T-cell (primary cell): Measurements from ENCODE around the gene ARL6. TPM values are rescaled to one million over a fixed set of nuclear protein-coding genes. Genes with fewer than 3 reads are reported as not detected.
A peak's percentile ranks its signal among the peaks of the same experiment; 100 is the strongest.

Experiments
- ATAC-seq, 4 experiments: fragments of 200-7000 bp in 3 of 4; fragments of 150-1000 bp in 1 of 4; cut with Tn5 transposase; replicated peaks in 1 of 4; 1 replicate in 3 of 4; 2 replicates in 1 of 4; pipeline ENCODE4 v1.10.0; 2021; ENCODE audit warnings: moderate library complexity in 3 of 4, mild to moderate bottlenecking in 2 of 4, moderate number of reproducible peaks in 1 of 4
- CTCF ChIA-PET, 2 donors: fragments of 300-600 bp; sonication (Branson Sonifier 250); formaldehyde crosslinking; loops; one replicate each; lab custom pipeline; 2022; ENCODE audit warnings: antibody characterized with exemption in 2 of 2; lab: Charles Lee
- POLR2A ChIA-PET, 2 donors: fragments of 300-600 bp; sonication (Branson Sonifier 250); formaldehyde crosslinking; loops; one replicate each; lab custom pipeline; 2022; ENCODE audit warnings: antibody characterized with exemption in 2 of 2; lab: Charles Lee
- DNase-seq, 35 experiments: peaks; one replicate each; pipeline versions ENCODE4 v3.0.0 to v3.0.0-alpha.2; 2013 to 2023
- H3K27ac ChIP-seq: one replicate; pipeline ENCODE4 v1.5.1; 2013; ENCODE audit warnings: low read length
- H3K27me3 ChIP-seq, 2 experiments: replicated peaks in 1 of 2; 1 replicate in 1 of 2; 2 replicates in 1 of 2; pipeline versions ENCODE4 v1.6.1 to v1.7.0; 2013; ENCODE audit warnings: low read length in 1 of 2, mixed read lengths in 1 of 2; ENCODE audit not compliant: control insufficient read depth in 2 of 2, insufficient read depth in 2 of 2; ENCODE audit errors: extremely low read depth in 1 of 2
- H3K36me3 ChIP-seq, 2 donors: 1 replicate in 1 of 2; 2 replicates in 1 of 2; pipeline versions ENCODE4 v1.6.1 to v1.7.0; 2013; ENCODE audit warnings: low read length in 1 of 2; ENCODE audit not compliant: control insufficient read depth in 2 of 2, insufficient read depth in 1 of 2; ENCODE audit errors: extremely low read depth in 1 of 2
- H3K4me1 ChIP-seq, 2 experiments: 1 replicate in 1 of 2; 2 replicates in 1 of 2; pipeline versions ENCODE4 v1.6.1 to v1.7.0; 2013; ENCODE audit warnings: low read length in 2 of 2, mixed read lengths in 1 of 2; ENCODE audit not compliant: insufficient read depth in 2 of 2, control insufficient read depth in 1 of 2; ENCODE audit errors: extremely low read depth in 1 of 2
- H3K4me3 ChIP-seq, 2 donors: 1 replicate in 1 of 2; 2 replicates in 1 of 2; pipeline versions ENCODE4 v1.5.1 to v1.7.0; 2013; ENCODE audit warnings: mild to moderate bottlenecking in 2 of 2, low read length in 1 of 2, moderate library complexity in 1 of 2; ENCODE audit not compliant: control insufficient read depth in 1 of 2; ENCODE audit errors: extremely low read depth in 1 of 2
- H3K9me3 ChIP-seq: 2 replicates; pipeline ENCODE4 v1.7.0; 2013
- H3K27ac Mint-ChIP-seq, 2 donors: one replicate each; pipeline ENCODE4 v1.8.0; 2020 to 2021; ENCODE audit warnings: mild to moderate bottlenecking in 2 of 2, mixed read lengths in 2 of 2
- H3K27me3 Mint-ChIP-seq, 2 donors: one replicate each; pipeline ENCODE4 v1.8.0; 2021 to 2022; ENCODE audit warnings: mixed read lengths in 2 of 2
- H3K36me3 Mint-ChIP-seq: one replicate; pipeline ENCODE4 v1.8.0; 2021; ENCODE audit warnings: mixed read lengths
- H3K4me1 Mint-ChIP-seq, 3 donors: one replicate each; pipeline ENCODE4 v1.8.0; 2020 to 2022; ENCODE audit warnings: mixed read lengths in 3 of 3, mild to moderate bottlenecking in 1 of 3
- H3K4me3 Mint-ChIP-seq, 3 donors: one replicate each; pipeline ENCODE4 v1.8.0; 2020 to 2022; ENCODE audit warnings: mild to moderate bottlenecking in 3 of 3, mixed read lengths in 3 of 3, moderate library complexity in 3 of 3
- H3K9me3 Mint-ChIP-seq, 3 donors: one replicate each; pipeline ENCODE4 v1.8.0; 2020 to 2022; ENCODE audit warnings: mixed read lengths in 3 of 3
- WGBS: methylation state at CpG from one replicate; pipeline ENCODE4 v1.1.5; 2013; ENCODE audit warnings: missing lambda C conversion rate; ENCODE audit not compliant: insufficient coverage; 5-methylcytosine and 5-hydroxymethylcytosine counted together
- total RNA-seq, 35 experiments: library from RNA in 6 of 35; stranded (reverse) in 6 of 35; fragments of 120-200 nt in 1 of 35; gene quantifications; one replicate each; pipeline versions ENCODE4 v1.2.1 to v1.2.4 and lab custom pipeline; 2013 to 2026

Gene ARL6
- total RNA-seq, 5 donors from 2014 or later (not counting 1 experiment from before 2014, with no cell fraction given) = 3.5 to 4.5 (median 3.9) TPM

- CTCF ChIA-PET = no interaction called here
Measured at GRCh38 chr3:97742036-97742435, 22.5 kb upstream of the ARL6 start.

GRCh38 chr3:97744289-97744688, 20.3 kb upstream of the ARL6 start:
- Mint-ChIP-seq H3K9me3 (no peaks in the 10 kb centered on the region), H3K27ac (no peak overlapping the region), H3K4me3 (no peak overlapping the region), H3K27me3 (peaks cover 5 to 26% of the 10 kb centered on the region in 2 donors), H3K36me3 (no peaks in the 10 kb centered on the region), H3K4me1 (no peaks in the 10 kb centered on the region)
- no peak for ATAC-seq
- no peak overlapping the region for H3K4me3 ChIP-seq
- no peaks in the 10 kb centered on the region for H3K27me3 ChIP-seq
- POLR2A ChIA-PET = no interaction called here
- no peaks in the 10 kb centered on the region for H3K9me3 ChIP-seq
- no peak for DNase-seq
- WGBS = no CpG with 5 or more reads among the region's 3 CpGs
- no peaks in the 10 kb centered on the region for H3K36me3 ChIP-seq
- CTCF ChIA-PET = no interaction called here
- H3K4me1 ChIP-seq = no peaks in the 10 kb centered on the region
- H3K27ac ChIP-seq = no peak overlapping the region

More at GRCh38 chr3:97742036-97742435, 22.5 kb upstream of the ARL6 start:
- no peaks in the 10 kb centered on the region for H3K9me3 Mint-ChIP-seq
- Histone ChIP-seq H3K27ac (no peak overlapping the region), H3K9me3 (no peaks in the 10 kb centered on the region), H3K27me3 (no peaks in the 10 kb centered on the region), H3K36me3 (no peaks in the 10 kb centered on the region), H3K4me1 (no peaks in the 10 kb centered on the region), H3K4me3 (no peak overlapping the region)
- H3K27ac Mint-ChIP-seq = no peak overlapping the region
- H3K36me3 Mint-ChIP-seq = no peaks in the 10 kb centered on the region
- peaks cover 0 to 28% of the 10 kb centered on the region in 2 donors for H3K27me3 Mint-ChIP-seq
- H3K4me3 Mint-ChIP-seq = no peak overlapping the region
- WGBS = no CpG with 5 or more reads among the region's 3 CpGs
- DNase-seq (no peak), ATAC-seq (no peak)
- POLR2A ChIA-PET = no interaction called here
- H3K4me1 Mint-ChIP-seq = no peaks in the 10 kb centered on the region

DNA sequence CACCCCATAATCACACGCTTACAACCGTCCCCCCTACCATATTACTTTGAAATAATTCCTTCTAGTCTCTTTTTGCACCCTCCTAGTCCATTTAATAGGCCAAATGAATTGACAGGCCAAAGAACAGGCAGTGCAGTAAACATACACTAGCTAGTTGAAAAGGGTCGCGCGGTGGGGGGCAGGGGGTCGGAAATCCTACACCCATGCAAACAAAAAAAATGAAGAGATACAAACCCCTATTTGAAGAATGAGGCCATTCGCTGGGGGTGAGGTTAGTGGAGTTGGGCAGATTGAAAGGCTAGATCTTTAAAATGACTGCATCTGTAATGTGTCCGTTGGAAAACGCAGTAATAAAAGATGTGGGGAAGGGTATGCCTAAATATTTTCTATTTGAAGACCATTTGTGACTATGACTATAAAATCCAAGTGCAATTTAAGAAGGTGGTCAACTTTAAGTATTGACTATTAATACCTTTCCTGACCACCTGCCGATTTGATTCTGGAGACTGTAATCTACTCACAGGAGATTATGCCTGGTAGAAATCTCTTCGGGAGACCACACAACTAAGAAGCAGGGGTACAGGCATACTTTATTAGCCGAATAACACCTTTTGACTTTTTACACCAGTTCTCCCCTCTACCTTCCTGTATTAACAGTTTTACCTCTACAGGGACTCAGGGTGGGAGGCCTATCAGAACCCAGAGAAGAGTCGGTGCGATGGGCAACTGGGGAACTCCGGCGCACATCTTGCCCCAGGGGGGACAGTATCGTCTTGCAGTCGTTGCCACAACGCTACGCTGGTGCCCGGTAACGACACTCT, 762 bp upstream of the ARL6 start:
- ATAC-seq = peak; percentile 55 to 59 (median 56)
- Mint-ChIP-seq H3K9me3 (no peaks in the 10 kb centered on the region), H3K27ac (peak overlapping the region; percentile 93 to 98), H3K4me1 (peaks cover 20 to 36% (median 35%) of the 10 kb centered on the region in 3 donors), H3K36me3 (peaks cover 2% of the 10 kb centered on the region), H3K4me3 (peak overlapping the region; percentile 98 to 99 (median 99)), H3K27me3 (no peaks in the 10 kb centered on the region)
- CTCF ChIA-PET = interaction anchor here (0.8 to 1.2 kb wide), 8 partner anchors 12 to 830 kb away, joined by 3 to 6 read pairs (median 3); partner anchors contain the start of genes CPOX (in 1 of the 2) and CRYBG3 (in 1 of the 2)
- Histone ChIP-seq H3K27me3 (no peaks in the 10 kb centered on the region), H3K4me3 (peak overlapping the region; percentile 70 to 98), H3K36me3 (no peaks in the 10 kb centered on the region), H3K27ac (peak overlapping the region; percentile 48), H3K4me1 (peaks cover 6 to 7% of the 10 kb centered on the region in 2 experiments), H3K9me3 (no peaks in the 10 kb centered on the region)
- POLR2A ChIA-PET = interaction anchor here in 1 of 2 donors (0.6 kb wide), 1 partner anchor 982 kb away, joined by 4 read pairs; no protein-coding TSS in a partner anchor
- DNase-seq = no peak
- 7% methylated on average over 13 of the region's 22 CpGs for WGBS

GRCh38 chr3:97765336-97765735, 778 bp downstream of the ARL6 start:
- peaks cover 22 to 36% (median 35%) of the 10 kb centered on the region in 3 donors for H3K4me1 Mint-ChIP-seq
- H3K4me3 ChIP-seq = no peak overlapping the region
- H3K4me3 Mint-ChIP-seq = peak overlapping the region; percentile 98 to 99 (median 99)

GRCh38 chr3:97772926-97773325, 8.4 kb downstream of the ARL6 start:
- no peak overlapping the region for H3K27ac Mint-ChIP-seq
- H3K4me1 ChIP-seq = no peaks in the 10 kb centered on the region
- H3K36me3 ChIP-seq = no peaks in the 10 kb centered on the region
- no peak overlapping the region for H3K4me3 ChIP-seq
- peaks cover 64% of the 10 kb centered on the region for H3K36me3 Mint-ChIP-seq
- ATAC-seq (no peak), DNase-seq (no peak)
- H3K4me1 Mint-ChIP-seq = peaks cover 0 to 6% (median 3%) of the 10 kb centered on the region in 3 donors
- no peaks in the 10 kb centered on the region for H3K9me3 Mint-ChIP-seq
- no peaks in the 10 kb centered on the region for H3K9me3 ChIP-seq
- H3K27me3 ChIP-seq = no peaks in the 10 kb centered on the region
- no peak overlapping the region for H3K4me3 Mint-ChIP-seq
- ChIA-PET POLR2A (no interaction called here), CTCF (no interaction called here)
- H3K27ac ChIP-seq = no peak overlapping the region
- 91% methylated on average over 3 of the region's 3 CpGs for WGBS
- no peaks in the 10 kb centered on the region for H3K27me3 Mint-ChIP-seq

More at GRCh38 chr3:97765336-97765735, 778 bp downstream of the ARL6 start:
- no peaks in the 10 kb centered on the region for H3K27me3 Mint-ChIP-seq
- Histone ChIP-seq H3K27ac (no peak overlapping the region), H3K27me3 (no peaks in the 10 kb centered on the region), H3K9me3 (no peaks in the 10 kb centered on the region), H3K36me3 (no peaks in the 10 kb centered on the region), H3K4me1 (peaks cover 6 to 7% of the 10 kb centered on the region in 2 experiments)
- POLR2A ChIA-PET = no interaction called here
- 80% methylated on average over 1 of the region's 2 CpGs for WGBS
- CTCF ChIA-PET = interaction anchor here in 1 of 2 donors (0.7 to 1.2 kb wide), 2 partner anchors 10 to 831 kb away, joined by 3 read pairs; no protein-coding TSS in a partner anchor
- no peak overlapping the region for H3K27ac Mint-ChIP-seq
- no peak for ATAC-seq
- no peaks in the 10 kb centered on the region for H3K9me3 Mint-ChIP-seq
- DNase-seq = peak in 1 of 35 experiments; percentile 2
- peaks cover 17% of the 10 kb centered on the region for H3K36me3 Mint-ChIP-seq

GRCh38 chr3:97778152-97778551, 13.6 kb downstream of the ARL6 start:
- Histone ChIP-seq H3K27ac (no peak overlapping the region), H3K9me3 (no peaks in the 10 kb centered on the region), H3K36me3 (no peaks in the 10 kb centered on the region), H3K4me3 (no peak overlapping the region), H3K4me1 (no peaks in the 10 kb centered on the region), H3K27me3 (no peaks in the 10 kb centered on the region)
- DNase-seq (no peak), ATAC-seq (no peak)
- POLR2A ChIA-PET = interaction anchor here in 1 of 2 donors (0.5 kb wide), 1 partner anchor 242 kb away, joined by 3 read pairs; no protein-coding TSS in a partner anchor
- H3K4me1 Mint-ChIP-seq = no peaks in the 10 kb centered on the region
- no peaks in the 10 kb centered on the region for H3K9me3 Mint-ChIP-seq
- no peaks in the 10 kb centered on the region for H3K27me3 Mint-ChIP-seq
- peaks cover 35% of the 10 kb centered on the region for H3K36me3 Mint-ChIP-seq
- CTCF ChIA-PET = interaction anchor here in 1 of 2 donors (0.8 kb wide), 1 partner anchor 244 kb away, joined by 3 read pairs; no protein-coding TSS in a partner anchor
- no peak overlapping the region for H3K27ac Mint-ChIP-seq
- H3K4me3 Mint-ChIP-seq = no peak overlapping the region
